PC-3 (cell line): ENCODE data around the gene STXBP5.

Experiments
- CTCF ChIP-seq: fragments of 300-600 bp; sonication (generic); conservative IDR thresholded peaks from 2 replicates; pipeline ENCODE4 v1.5.1; 2017; ENCODE audit warnings: antibody characterized with exemption, low read depth, mild to moderate bottlenecking, low read length
- EZH2 ChIP-seq: fragments of 300-600 bp; sonication (generic); IDR thresholded peaks from one replicate; pipeline ENCODE4 v1.6.1; 2017; ENCODE audit warnings: antibody characterized with exemption, mild to moderate bottlenecking, low read length; ENCODE audit not compliant: unreplicated experiment

GRCh38 chr6:147378819-147379218 lies 174.6 kb downstream of the STXBP5 start:
- TF ChIP-seq EZH2 (no peak), CTCF (no peak)
